ENCODE results near the gene STX17.
A peak's percentile ranks its signal among the peaks of the same experiment; 100 is the strongest.

STX17 gene

GRCh38 chr9:99873943-99874584 is 32.4 kb upstream of the STX17 start:
- Histone ChIP-seq H3K27ac (ENCODE audit: low read length) (no peak overlapping the region), H3K79me2 (ENCODE audit: low read length) (no peaks in the 10 kb centered on the region), H3K27me3 (ENCODE audit: low read depth, low read length) (no peaks in the 10 kb centered on the region), H3K4me2 (ENCODE audit: low read length) (no peak overlapping the region), H4K20me1 (ENCODE audit: insufficient read depth, low read length) (no peaks in the 10 kb centered on the region), H3K4me1 (ENCODE audit: low read length) (peaks cover 18% of the 10 kb centered on the region), H2AFZ (ENCODE audit: low read depth, low read length) (no peak overlapping the region), H3K9ac (ENCODE audit: low read length) (no peak overlapping the region), H3K36me3 (replicated peaks; ENCODE audit: low read depth, low read length) (peaks cover 2% of the 10 kb centered on the region), H3K9me3 (ENCODE audit: insufficient read depth, low read length) (no peaks in the 10 kb centered on the region), H3K4me3 (ENCODE audit: low read length) (no peak overlapping the region)
- TF ChIP-seq EZH2phosphoT487 (IDR thresholded peaks at IDR 0.05; ENCODE audit: low read depth): no peak

GRCh38 chr9:99876190-99876589 is 30.3 kb upstream of the STX17 start:
- no peaks in the 10 kb centered on the region for H3K27me3 ChIP-seq (ENCODE audit: low read depth, low read length)
- peak overlapping the region; percentile 34 for H3K4me2 ChIP-seq (ENCODE audit: low read length)
- H3K9ac ChIP-seq (ENCODE audit: low read length): no peak overlapping the region
- H3K4me1 ChIP-seq (ENCODE audit: low read length): peaks cover 10% of the 10 kb centered on the region
- peak overlapping the region; percentile 62; the same call in 1 of the 2 replicates for H2AFZ ChIP-seq (ENCODE audit: low read depth, low read length)
- 0 out of 2 replicates have a peak overlapping the region, but pooled peaks have one; percentile 14 for H3K4me3 ChIP-seq (ENCODE audit: low read length)
- no peak for TF ChIP-seq EZH2phosphoT487 (IDR thresholded peaks at IDR 0.05; ENCODE audit: low read depth)
- TF ChIP-seq CTCF (IDR thresholded peaks at IDR 0.05; ENCODE audit: low read depth, low read length): no peak
- H3K9me3 ChIP-seq (ENCODE audit: insufficient read depth, low read length): no peaks in the 10 kb centered on the region
- H3K79me2 ChIP-seq (ENCODE audit: low read length): no peaks in the 10 kb centered on the region
- peaks cover 2% of the 10 kb centered on the region for H3K36me3 ChIP-seq (replicated peaks; ENCODE audit: low read depth, low read length)
- H3K27ac ChIP-seq (ENCODE audit: low read length): peak overlapping the region; percentile 42
- no peaks in the 10 kb centered on the region for H4K20me1 ChIP-seq (ENCODE audit: insufficient read depth, low read length)

- H3K27me3 ChIP-seq (ENCODE audit: low read depth, low read length): no peaks in the 10 kb centered on the region
- no peak overlapping the region for H3K9ac ChIP-seq (ENCODE audit: low read length)
- H3K4me3 ChIP-seq (ENCODE audit: low read length): no peak overlapping the region
- no peaks in the 10 kb centered on the region for H3K79me2 ChIP-seq (ENCODE audit: low read length)
- H3K9me3 ChIP-seq (ENCODE audit: insufficient read depth, low read length): no peaks in the 10 kb centered on the region
- no peak overlapping the region for H2AFZ ChIP-seq (ENCODE audit: low read depth, low read length)
- no peak for TF ChIP-seq EZH2phosphoT487 (IDR thresholded peaks at IDR 0.05; ENCODE audit: low read depth)
- TF ChIP-seq CTCF (IDR thresholded peaks at IDR 0.05; ENCODE audit: low read depth, low read length): no peak
- H3K36me3 ChIP-seq (replicated peaks; ENCODE audit: low read depth, low read length): peaks cover 2% of the 10 kb centered on the region
- no peaks in the 10 kb centered on the region for H4K20me1 ChIP-seq (ENCODE audit: insufficient read depth, low read length)
- H3K27ac ChIP-seq (ENCODE audit: low read length): no peak overlapping the region
- H3K4me1 ChIP-seq (ENCODE audit: low read length): peaks cover 10% of the 10 kb centered on the region
- no peak overlapping the region for H3K4me2 ChIP-seq (ENCODE audit: low read length)
Measured at GRCh38 chr9:99878651-99879050, 27.8 kb upstream of the STX17 start.

- H3K36me3 ChIP-seq (replicated peaks; ENCODE audit: low read depth, low read length): no peaks in the 10 kb centered on the region
- no peak overlapping the region for H3K27ac ChIP-seq (ENCODE audit: low read length)
- no peak overlapping the region for H3K4me3 ChIP-seq (ENCODE audit: low read length)
- TF ChIP-seq CTCF (IDR thresholded peaks at IDR 0.05; ENCODE audit: low read depth, low read length) (no peak), EZH2phosphoT487 (IDR thresholded peaks at IDR 0.05; ENCODE audit: low read depth) (no peak)
- H3K79me2 ChIP-seq (ENCODE audit: low read length): no peaks in the 10 kb centered on the region
- H3K27me3 ChIP-seq (ENCODE audit: low read depth, low read length): no peaks in the 10 kb centered on the region
- no peaks in the 10 kb centered on the region for H4K20me1 ChIP-seq (ENCODE audit: insufficient read depth, low read length)
- H3K9ac ChIP-seq (ENCODE audit: low read length): no peak overlapping the region
- no peak overlapping the region for H3K4me2 ChIP-seq (ENCODE audit: low read length)
- H3K9me3 ChIP-seq (ENCODE audit: insufficient read depth, low read length): no peaks in the 10 kb centered on the region
- H3K4me1 ChIP-seq (ENCODE audit: low read length): no peaks in the 10 kb centered on the region
- H2AFZ ChIP-seq (ENCODE audit: low read depth, low read length): no peak overlapping the region
Measured at GRCh38 chr9:99881769-99882168, 24.7 kb upstream of the STX17 start.
